GM12878 (cell line): ENCODE measurements around the gene GGCX. TPM values are rescaled to one million over a fixed set of nuclear protein-coding genes. Genes with fewer than 3 reads are reported as not detected.
A peak's percentile ranks its signal among the peaks of the same experiment; 100 is the strongest.

Experiments
- ATF7 ChIP-seq: fragments of 450-650 bp; IDR thresholded peaks from 2 replicates; pipeline ENCODE4 v1.6.1; 2016; ENCODE audit warnings: low read depth, mild to moderate bottlenecking
- BACH1 ChIP-seq: fragments of 450-650 bp; IDR thresholded peaks from 2 replicates; pipeline ENCODE4 v1.6.1; 2017; ENCODE audit warnings: mild to moderate bottlenecking, borderline replicate concordance
- E4F1 ChIP-seq: fragments of 450-650 bp; IDR thresholded peaks from 2 replicates; pipeline ENCODE4 v1.6.1; 2018; ENCODE audit warnings: borderline replicate concordance, mild to moderate bottlenecking; ENCODE audit not compliant: partially characterized antibody
- HDAC2 ChIP-seq: fragments of 200-600 bp; sonication (generic); IDR thresholded peaks from 2 replicates; pipeline ENCODE4 v1.6.1; 2017
- MYB ChIP-seq: fragments of 150-350 bp; IDR thresholded peaks from 2 replicates; pipeline ENCODE4 v1.6.1; 2014; ENCODE audit warnings: mild to moderate bottlenecking, low read depth, low read length, borderline replicate concordance
- RELB ChIP-seq: fragments of 450-650 bp; IDR thresholded peaks from 2 replicates; pipeline ENCODE4 v1.6.1; 2017; ENCODE audit warnings: low read depth, mild to moderate bottlenecking, moderate library complexity
- RUNX3 ChIP-seq: IDR thresholded peaks from 2 replicates; pipeline ENCODE4 v1.6.1; 2012; ENCODE audit warnings: low read length, inconsistent platforms
- SMC3 ChIP-seq: IDR thresholded peaks from 2 replicates; pipeline ENCODE4 v1.6.1; 2011; ENCODE audit warnings: low read length, improper control_type of control experiment, borderline replicate concordance
- USF2 ChIP-seq: IDR thresholded peaks from 2 replicates; pipeline ENCODE4 v1.6.1; 2011; ENCODE audit warnings: low read depth, low read length, improper control_type of control experiment, borderline replicate concordance
- ZBTB33 ChIP-seq: fragments of 450-650 bp; IDR thresholded peaks from 2 replicates; pipeline ENCODE4 v1.6.1; 2017; ENCODE audit warnings: mild to moderate bottlenecking
- ZBTB40 ChIP-seq: fragments of 450-650 bp; IDR thresholded peaks from 2 replicates; pipeline ENCODE4 v1.6.1; 2016; ENCODE audit warnings: mild to moderate bottlenecking, moderate library complexity, borderline replicate concordance
- ZNF217 ChIP-seq: fragments of 450-650 bp; IDR thresholded peaks from 2 replicates; pipeline ENCODE4 v1.6.1; 2017; ENCODE audit warnings: antibody characterized with exemption, mild to moderate bottlenecking
- ZNF274 ChIP-seq: IDR thresholded peaks from one replicate; pipeline ENCODE4 v1.8.0; 2011; ENCODE audit not compliant: insufficient read length, insufficient read depth
- polyA plus RNA-seq, 11 experiments: library from polyadenylated mRNA; depleted of rRNA in 4 of 11; unstranded in 6 of 11; stranded (reverse) in 5 of 11; fragments of >200 nt; fragmentation: Nextera tagmentation in 4 of 11; fragmentation: Illumina TruSeq in 1 of 11; extraction: Ambion mirVana in 4 of 11; extraction: Trizol in 1 of 11; gene quantifications; 1 replicate in 1 of 11; 2 replicates in 10 of 11; pipeline versions ENCODE4 v1.2.1 to v1.2.3, GENCODE V29; 2011 to 2016; ENCODE audit warnings: inconsistent platforms in 2 of 11, missing spikeins in 2 of 11, low read depth in 1 of 11
- total RNA-seq, 4 experiments: library from RNA; depleted of rRNA in 3 of 4; stranded (reverse); fragments of >200 nt in 3 of 4; fragmentation: Illumina TruSeq in 1 of 4; extraction: Trizol in 1 of 4; gene quantifications; 2 replicates each; pipeline versions ENCODE4 v1.2.1 to v1.2.3, GENCODE V29; 2013 to 2021

The GGCX gene
- total and polyA plus RNA-seq, 10 of the 15 experiments (the other 5 are each of a cell fraction or from before 2014, with no cell fraction given): 18.1 to 52.7 (median 25.0) TPM

- TF ChIP-seq ZBTB40: no peak
- TF ChIP-seq RELB: no peak
- no peak for TF ChIP-seq MYB
- no peak for TF ChIP-seq HDAC2
- no peak for TF ChIP-seq ZBTB33
- no peak for TF ChIP-seq BACH1
- TF ChIP-seq RUNX3: peak; percentile 38; the same call in 1 of the 2 replicates
- TF ChIP-seq ATF7: peak; percentile 34; the same call in 1 of the 2 replicates
- no peak for TF ChIP-seq E4F1
- no peak for TF ChIP-seq ZNF274
- no peak for TF ChIP-seq ZNF217
- no peak for TF ChIP-seq USF2
- TF ChIP-seq SMC3: peak; percentile 96
These were observed 9.3 kb downstream of the GGCX start (continued) for GRCh38 chr2:85551698-85552678.
